Embryonic facial prominence (tissue), 1 donor: ENCODE measurements around the gene MEA1.
"Not testable (repeated sequence)": the region's sequence is repeated elsewhere in the genome, so short reads cannot be mapped to it uniquely, and the experiment has no call there.

Experiments
- DNase-seq: peaks from one replicate; pipeline ENCODE4 v3.0.0-alpha.2; 2016; ENCODE audit errors: extremely low spot score

Gene MEA1

GRCh38 chr6:43009124-43009523 lies 4.6 kb downstream of the MEA1 start:
- DNase-seq = no peak

GRCh38 chr6:43007126-43007525 lies 6.6 kb downstream of the MEA1 start:
- no peak for DNase-seq

GRCh38 chr6:43006251-43006650 lies 7.5 kb downstream of the MEA1 start:
- DNase-seq = no peak

- DNase-seq = no peak
Measured at GRCh38 chr6:43005844-43006243, 7.9 kb downstream of the MEA1 start.

DNA sequence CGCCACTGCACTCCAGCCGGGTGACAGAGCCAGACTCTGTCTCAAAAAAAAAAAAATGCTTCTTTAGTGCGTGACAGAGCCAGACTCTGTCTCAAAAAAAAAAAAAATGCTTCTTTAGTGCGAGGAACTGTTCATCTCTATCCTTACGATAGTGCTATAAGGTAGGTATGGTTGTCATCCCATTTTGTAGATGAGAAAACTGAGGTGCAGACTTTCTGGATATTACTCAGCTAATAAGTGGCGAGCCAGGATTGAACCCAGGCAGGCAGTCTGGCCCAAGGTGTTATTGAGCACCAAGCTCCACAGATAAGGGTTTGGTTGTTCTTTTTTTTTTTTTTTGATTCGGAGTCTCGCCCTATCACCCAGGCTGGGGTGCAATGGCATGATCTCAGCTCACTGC lies 11.9 kb downstream of the MEA1 start:
- no peak for DNase-seq

DNA sequence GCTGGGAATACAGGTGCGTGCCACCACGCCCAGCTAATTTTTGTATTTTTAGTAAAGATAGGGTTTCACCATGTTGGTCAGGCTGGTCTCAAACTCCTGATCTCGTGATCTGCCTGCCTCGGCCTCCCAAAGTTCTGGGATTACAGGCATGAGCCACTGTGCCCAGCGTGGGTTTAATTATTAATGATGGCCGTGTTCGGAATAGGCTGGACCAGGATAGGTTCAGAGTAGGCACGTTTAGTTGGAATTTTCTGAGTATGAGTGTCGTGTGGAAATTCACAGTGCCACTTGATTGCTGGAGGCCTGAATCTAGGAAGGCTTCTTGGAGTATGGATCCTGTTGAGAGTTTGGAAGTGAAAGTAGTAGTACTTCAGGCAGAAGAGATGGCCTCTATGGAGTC lies 15.5 kb downstream of the MEA1 start:
- not testable (repeated sequence) for DNase-seq

GRCh38 chr6:42996513-42996912 lies 17.2 kb downstream of the MEA1 start:
- no peak for DNase-seq

- no peak for DNase-seq
Measured at GRCh38 chr6:42993445-42993844, 20.3 kb downstream of the MEA1 start.

GRCh38 chr6:42989923-42990322 lies 23.8 kb downstream of the MEA1 start:
- no peak for DNase-seq

- no peak for DNase-seq
Measured at GRCh38 chr6:42988486-42989020, 25.2 kb downstream of the MEA1 start.

GRCh38 chr6:42987533-42988451 lies 26.0 kb downstream of the MEA1 start:
- no peak for DNase-seq

GRCh38 chr6:42984924-42985475 lies 28.7 kb downstream of the MEA1 start:
- no peak for DNase-seq

DNA sequence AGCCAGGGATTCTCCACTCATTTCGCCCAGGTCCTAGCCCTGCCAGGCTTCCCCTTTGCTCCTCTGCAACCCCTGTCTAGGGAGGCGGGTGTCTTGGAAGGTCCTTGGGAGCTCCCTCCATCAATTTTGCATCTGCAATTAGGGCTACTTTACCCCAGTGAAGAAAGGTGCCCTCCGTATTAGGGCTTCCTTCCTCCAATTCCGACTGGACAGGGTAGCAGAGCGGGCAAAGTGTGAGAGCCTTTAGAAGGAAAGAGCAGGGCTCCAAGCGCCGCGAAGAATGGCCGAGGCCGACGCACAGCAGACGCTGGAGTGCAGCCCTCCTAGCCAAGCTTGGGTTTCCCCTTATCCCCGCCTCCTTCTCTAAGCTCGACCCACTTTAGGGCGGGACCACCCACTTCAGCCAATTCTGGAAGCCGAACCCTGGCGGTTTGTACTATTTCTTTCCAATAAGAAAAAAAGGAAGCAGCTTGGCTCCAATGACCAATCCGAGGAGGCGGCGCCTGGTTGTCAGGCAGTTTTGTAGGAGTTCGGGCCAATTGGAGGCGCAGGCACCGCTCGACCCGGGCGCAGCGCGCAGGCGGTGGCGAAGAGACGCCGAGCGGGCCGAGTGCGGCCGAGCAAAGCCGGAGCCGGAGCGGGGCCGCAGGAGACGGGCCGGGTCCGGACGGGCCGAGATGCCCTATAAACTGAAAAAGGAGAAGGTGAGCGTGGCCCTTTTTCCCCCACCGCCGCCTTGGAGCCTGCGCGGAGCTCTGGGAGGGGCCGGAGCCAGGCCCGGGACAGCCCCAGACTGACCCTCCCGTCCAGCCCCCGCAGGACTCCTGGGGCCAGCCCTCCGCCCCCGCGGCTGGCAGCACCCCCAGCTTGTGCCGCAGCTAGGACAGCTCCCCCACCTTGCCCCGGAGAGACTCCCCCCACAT lies 29.5 kb downstream of the MEA1 start, which contains the start of gene PPP2R5D:
Gene PPP2R5D (plus strand): TSS at position 570 of the 923 bp plus-strand sequence. CDS start 108 bp downstream, at position 678.
- DNase-seq = peak; percentile 97

DNA sequence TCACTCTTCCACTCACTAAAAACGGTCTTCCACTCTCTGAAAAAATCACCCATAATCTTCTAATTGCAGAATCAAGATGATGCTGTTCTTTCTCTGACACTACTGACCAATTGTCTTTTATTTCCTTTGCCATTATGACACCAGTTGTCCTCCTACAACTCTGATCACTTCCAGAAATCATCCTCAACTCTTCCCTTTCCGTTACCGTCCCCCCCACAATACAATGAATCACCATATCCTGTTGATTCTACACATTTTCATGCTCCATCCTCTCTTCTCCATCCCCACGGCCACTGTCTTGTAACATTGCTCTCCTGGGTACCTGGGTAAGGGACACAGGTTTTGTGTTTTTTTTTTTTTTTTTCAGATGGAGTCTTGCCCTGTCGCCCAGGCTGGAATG lies 31.9 kb downstream of the MEA1 start:
- no peak for DNase-seq

- DNase-seq = no peak
Measured at GRCh38 chr6:42979523-42980177, 34.1 kb downstream of the MEA1 start.

GRCh38 chr6:42978839-42979522 lies 34.8 kb downstream of the MEA1 start, which contains the start of gene PEX6:
PEX6 (minus strand) TSS chr6:42979181; CDS start chr6:42979150, 31 bp downstream.
- DNase-seq = peak; percentile 68

DNA sequence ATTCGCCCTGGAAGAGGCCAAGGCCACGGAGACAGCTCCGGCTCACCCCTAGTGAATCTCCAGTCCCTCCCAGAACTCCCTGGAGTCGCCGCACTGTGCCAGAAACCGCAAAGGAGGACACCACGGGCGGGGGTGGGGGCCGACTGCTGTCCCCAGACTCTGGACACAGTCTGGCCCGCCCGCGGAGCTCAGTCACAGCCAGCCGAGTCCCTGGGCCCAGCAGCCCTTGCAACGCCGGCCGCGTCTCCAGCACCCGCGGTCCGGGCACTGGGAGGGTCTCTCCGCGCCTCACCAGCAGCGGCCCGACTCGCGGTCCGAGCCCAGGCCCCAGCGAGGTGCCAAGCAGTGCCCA lies 35.3 kb downstream of the MEA1 start:
- no peak for DNase-seq

GRCh38 chr6:42974919-42975505 lies 38.7 kb downstream of the MEA1 start:
- no peak for DNase-seq

DNA sequence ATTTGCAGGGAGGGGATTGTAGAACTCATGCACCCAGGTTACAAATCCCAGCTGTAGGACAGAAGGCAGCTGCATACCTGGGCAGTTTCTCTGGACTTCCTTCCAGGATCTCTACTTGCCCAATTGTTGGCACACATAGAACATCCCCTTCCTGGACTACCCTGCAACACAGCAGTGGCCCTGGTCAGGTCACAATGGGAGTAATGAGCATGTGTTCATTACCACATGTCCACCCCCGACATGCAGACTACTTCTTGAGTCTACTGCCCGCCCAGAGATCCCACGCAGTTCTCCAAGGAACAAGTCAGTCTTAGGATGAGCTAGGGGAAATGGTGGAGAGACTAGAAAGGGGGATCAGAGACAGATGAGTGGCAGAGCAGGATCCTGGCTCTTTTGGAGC lies 39.8 kb downstream of the MEA1 start:
- DNase-seq = no peak

DNA sequence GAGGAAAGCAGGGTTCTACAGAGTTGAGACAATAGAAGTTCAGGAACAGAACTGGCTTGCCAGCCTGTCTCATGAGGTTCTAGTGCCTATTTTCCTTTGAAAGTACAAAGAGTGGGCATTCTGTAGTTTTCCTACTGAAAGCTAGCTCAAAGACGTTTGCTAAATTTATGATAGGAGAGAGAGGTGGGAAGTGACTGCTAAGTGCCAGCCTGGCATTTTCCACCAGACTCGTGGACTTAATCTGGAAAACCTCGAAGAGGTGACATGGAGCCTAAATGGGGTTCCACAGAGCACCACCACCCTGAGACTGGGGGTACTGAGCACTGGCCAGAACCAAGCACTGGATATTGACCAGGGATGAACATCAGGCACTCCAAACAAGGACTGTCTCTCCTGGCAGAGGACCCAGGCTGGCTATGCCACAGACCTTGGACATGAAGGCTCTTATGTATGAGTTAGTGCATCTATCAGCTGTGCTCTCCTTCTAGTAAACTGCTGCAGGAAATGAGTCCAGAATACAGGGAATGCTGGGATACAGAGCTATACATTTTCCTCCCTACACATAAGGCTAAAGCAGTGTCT lies 41.9 kb downstream of the MEA1 start:
- DNase-seq = no peak
